IMR-90 (cell line): ENCODE data around the gene FARSB. TPM values are rescaled to one million over a fixed set of nuclear protein-coding genes. Genes with fewer than 3 reads are reported as not detected.

ENCODE experiments used
- ATAC-seq: fragments of 200-7000 bp; cut with Tn5 transposase; 2 replicates; pipeline ENCODE4 v1.9.1; 2020; ENCODE audit warnings: low read depth, mild to moderate bottlenecking, moderate library complexity
- BruUV-seq: library from RNA; stranded (reverse); fragments of 400-500 nt; replicated peaks from 2 replicates; lab custom pipeline; 2021; lab: Mats Ljungman, UMichigan
- CTCF ChIA-PET: fragments of 300-600 bp; formaldehyde crosslinking; extraction: SDS; loops from one replicate; lab custom pipeline; 2021; ENCODE audit warnings: antibody characterized with exemption; lab: Yijun Ruan, JAX
- POLR2A ChIA-PET: fragments of 300-600 bp; sonication (Branson Sonifier 250); formaldehyde crosslinking; loops from one replicate; lab custom pipeline; 2022; ENCODE audit warnings: antibody characterized with exemption; ENCODE audit not compliant: unreplicated experiment; lab: Charles Lee
- DNase-seq: peaks from one replicate; pipeline ENCODE4 v3.0.0; 2013
- H2AFZ ChIP-seq: replicated peaks from 2 replicates; pipeline ENCODE3; 2013; ENCODE audit warnings: low read length, mild to moderate bottlenecking; ENCODE audit not compliant: poor library complexity
- H2AK5ac ChIP-seq: 2 replicates; pipeline ENCODE4 v1.6.1; 2013; ENCODE audit warnings: low read depth, low read length, inconsistent platforms
- H2AK9ac ChIP-seq: replicated peaks from 2 replicates; pipeline ENCODE3; 2013; ENCODE audit warnings: mild to moderate bottlenecking, low read depth, low read length, moderate library complexity; ENCODE audit not compliant: poor library complexity
- H2BK120ac ChIP-seq: 2 replicates; pipeline ENCODE4 v1.6.1; 2013; ENCODE audit warnings: low read depth, low read length, inconsistent platforms
- H2BK15ac ChIP-seq: 3 replicates; pipeline ENCODE4 v1.6.1; 2013; ENCODE audit warnings: low read depth, low read length, inconsistent platforms
- H2BK20ac ChIP-seq: 2 replicates; pipeline ENCODE4 v1.6.1; 2013; ENCODE audit warnings: low read depth, mild to moderate bottlenecking, inconsistent platforms, low read length, moderate library complexity
- H2BK5ac ChIP-seq: 2 replicates; pipeline ENCODE4 v1.6.1; 2013; ENCODE audit warnings: mild to moderate bottlenecking, low read depth, low read length, inconsistent platforms; ENCODE audit not compliant: poor library complexity, severe bottlenecking
- H3K14ac ChIP-seq: replicated peaks from 2 replicates; pipeline ENCODE4 v1.6.1; 2013; ENCODE audit warnings: low read depth, low read length, inconsistent platforms
- H3K18ac ChIP-seq: 2 replicates; pipeline ENCODE4 v1.6.1; 2013; ENCODE audit warnings: low read depth, low read length, control low read depth
- H3K23ac ChIP-seq: 2 replicates; pipeline ENCODE4 v1.6.1; 2013; ENCODE audit warnings: low read depth, low read length, inconsistent platforms
- H3K27ac ChIP-seq: 2 replicates; pipeline ENCODE4 v1.5.1; 2013; ENCODE audit warnings: mild to moderate bottlenecking, control low read depth, low read length; ENCODE audit not compliant: insufficient read depth
- H3K27me3 ChIP-seq: 2 replicates; pipeline ENCODE4 v1.6.1; 2013; ENCODE audit warnings: low read length; ENCODE audit not compliant: control insufficient read depth, insufficient read depth
- H3K36me3 ChIP-seq: 2 replicates; pipeline ENCODE4 v1.6.1; 2013; ENCODE audit warnings: low read length, mixed read lengths; ENCODE audit not compliant: control insufficient read depth, insufficient read depth
- H3K4ac ChIP-seq: 2 replicates; pipeline ENCODE4 v1.6.1; 2013; ENCODE audit warnings: low read depth, low read length, inconsistent platforms
- H3K4me1 ChIP-seq: 2 replicates; pipeline ENCODE4 v1.6.1; 2013; ENCODE audit warnings: low read length, mixed read lengths; ENCODE audit not compliant: control insufficient read depth, insufficient read depth
- H3K4me2 ChIP-seq: 2 replicates; pipeline ENCODE4 v1.6.1; 2013; ENCODE audit warnings: low read depth, mild to moderate bottlenecking, control low read depth, low read length, moderate library complexity
- H3K4me3 ChIP-seq: 2 replicates; pipeline ENCODE4 v1.5.1; 2013; ENCODE audit warnings: low read depth, mild to moderate bottlenecking, control low read depth, low read length, moderate library complexity; ENCODE audit not compliant: insufficient read depth
- H3K56ac ChIP-seq: 2 replicates; pipeline ENCODE4 v1.6.1; 2013; ENCODE audit warnings: low read length, inconsistent platforms; ENCODE audit not compliant: insufficient read depth; ENCODE audit errors: extremely low read depth
- H3K79me1 ChIP-seq, 2 experiments: 2 replicates each; pipeline ENCODE4 v1.6.1; 2013; ENCODE audit warnings: low read length in 2 of 2, inconsistent platforms in 1 of 2, low read depth in 1 of 2
- H3K9ac ChIP-seq: 2 replicates; pipeline ENCODE4 v1.6.1; 2013; ENCODE audit warnings: low read depth, low read length, control low read depth
- H3K9me1 ChIP-seq: 2 replicates; pipeline ENCODE4 v1.6.1; 2013; ENCODE audit warnings: low read length, inconsistent platforms; ENCODE audit not compliant: insufficient read depth
- H3K9me3 ChIP-seq: 2 replicates; pipeline ENCODE4 v1.6.1; 2013; ENCODE audit warnings: low read length; ENCODE audit not compliant: control insufficient read depth, insufficient read depth
- H4K20me1 ChIP-seq: 2 replicates; pipeline ENCODE4 v1.6.1; 2013; ENCODE audit warnings: low read length, inconsistent platforms; ENCODE audit not compliant: insufficient read depth
- H4K5ac ChIP-seq: 2 replicates; pipeline ENCODE4 v1.6.1; 2013; ENCODE audit warnings: mild to moderate bottlenecking, low read depth, low read length, control low read depth
- H4K8ac ChIP-seq, 2 experiments: 2 replicates each; pipeline ENCODE4 v1.6.1; 2013; ENCODE audit warnings: low read depth in 2 of 2, low read length in 2 of 2, control low read depth in 1 of 2, inconsistent platforms in 1 of 2
- H4K91ac ChIP-seq: 2 replicates; pipeline ENCODE4 v1.6.1; 2013; ENCODE audit warnings: low read depth, low read length, inconsistent platforms; ENCODE audit not compliant: insufficient read depth
- MAZ ChIP-seq: IDR thresholded peaks from 2 replicates; pipeline ENCODE4 v1.6.1; 2012; ENCODE audit warnings: low read depth, mild to moderate bottlenecking, low read length, improper control_type of control experiment, moderate library complexity, borderline replicate concordance
- USF2 ChIP-seq: fragments of 150-350 bp; IDR thresholded peaks from 2 replicates; pipeline ENCODE4 v1.6.1; 2017; ENCODE audit warnings: mild to moderate bottlenecking, antibody characterized with exemption, low read length, low read depth
- WGBS, 2 experiments: methylation state at CpG; one replicate each; pipeline versions ENCODE4 v1.1.5 to v1.1.7; 2013; ENCODE audit warnings: missing lambda C conversion rate in 2 of 2; ENCODE audit not compliant: insufficient read length in 1 of 2; ENCODE audit errors: extremely low coverage in 2 of 2; 5-methylcytosine and 5-hydroxymethylcytosine counted together
- dilution Hi-C: fragments of 300-500 bp; cut with HindIII; formaldehyde crosslinking; loops from one replicate; pipeline ENCODE4 v1.14.3; 2018; ENCODE audit warnings: low sequenced_read_pairs; ENCODE audit not compliant: unreplicated experiment
- in situ Hi-C: fragments of 300-500 bp; cut with MboI; formaldehyde crosslinking; loops from 3 replicates; pipeline ENCODE4 v1.14.3; 2019; ENCODE audit warnings: low sequenced_read_pairs, inconsistent platforms, mixed read lengths
- intact Hi-C: fragments of 100-400 bp; cut with micrococcal nuclease; formaldehyde crosslinking; loops from 2 replicates; pipeline ENCODE4 v1.10.0; 2022
- polyA plus RNA-seq, 3 experiments: library from polyadenylated mRNA; depleted of rRNA; stranded (reverse); fragments of >200 nt; gene quantifications; 2 replicates each; pipeline ENCODE4 v1.2.3, GENCODE V29; 2012; ENCODE audit warnings: low replicate concordance in 1 of 3
- total RNA-seq: library from RNA; depleted of rRNA; stranded (reverse); fragments of >200 nt; gene quantifications from 2 replicates; pipeline ENCODE4 v1.2.3, GENCODE V29; 2012

Gene FARSB
- total and polyA plus RNA-seq, 2 of the 4 experiments (the other 2 are of a cell fraction) = 21.1 to 32.5 TPM

- no peak overlapping the region for H2AK9ac ChIP-seq
Observed at GRCh38 chr2:222646008-222646407, 9.9 kb downstream of the FARSB start.

More at GRCh38 chr2:222646008-222646407, 9.9 kb downstream of the FARSB start:
- no peaks in the 10 kb centered on the region for H3K27me3 ChIP-seq
- H2BK5ac ChIP-seq = no peak overlapping the region
- no peak overlapping the region for H3K14ac ChIP-seq
- H4K20me1 ChIP-seq = no peaks in the 10 kb centered on the region
- no peak overlapping the region for H3K56ac ChIP-seq
- H3K27ac ChIP-seq = no peak overlapping the region
- TF ChIP-seq MAZ = no peak
- TF ChIP-seq USF2 = no peak
- H3K9me1 ChIP-seq = peaks cover 3% of the 10 kb centered on the region; the same call in 1 of the 2 replicates
- no CpG with 5 or more reads among the region's 3 CpGs for WGBS, 2 experiments
- ATAC-seq = no peak
- no peak overlapping the region for H2AK5ac ChIP-seq
- H4K5ac ChIP-seq = no peak overlapping the region
- no TSS peak for BruUV-seq
- H2BK15ac ChIP-seq = no peak overlapping the region
- H3K79me1 ChIP-seq = peaks cover 15 to 22% of the 10 kb centered on the region in 2 experiments
- ChIA-PET POLR2A (no interaction called here), CTCF (no interaction called here)
- H3K9ac ChIP-seq = no peak overlapping the region
- no peaks in the 10 kb centered on the region for H3K9me3 ChIP-seq
- H3K36me3 ChIP-seq = peaks cover 15% of the 10 kb centered on the region
- no peak overlapping the region for H2BK120ac ChIP-seq
- H3K18ac ChIP-seq = no peak overlapping the region
- intact Hi-C loops = no loop called here
- no peak for DNase-seq
- in situ Hi-C loops = no loop called here
- no peak overlapping the region for H3K4me3 ChIP-seq
- H3K23ac ChIP-seq = no peak overlapping the region
- H2BK20ac ChIP-seq = no peak overlapping the region
- no peak overlapping the region for H2AFZ ChIP-seq
- no peak overlapping the region for H3K4me2 ChIP-seq
- no peak overlapping the region for H3K4ac ChIP-seq
- H4K8ac ChIP-seq = no peak overlapping the region
- dilution Hi-C loops = no loop called here
- H3K4me1 ChIP-seq = 0 out of 2 replicates have a peak, but pooled peaks cover 2% of the 10 kb centered on the region
- no peak overlapping the region for H4K91ac ChIP-seq
